GM10248 (cell line): ENCODE results near the gene ERP44.

Experiments used
- CTCF ChIA-PET: fragments of 300-600 bp; sonication (Branson Sonifier 250); formaldehyde crosslinking; extraction: SDS; loops from one replicate; lab custom pipeline; 2021; ENCODE audit warnings: antibody characterized with exemption; lab: Yijun Ruan, JAX
- POLR2A ChIA-PET: fragments of 350-650 bp; sonication (Branson Sonifier 250); formaldehyde crosslinking; extraction: SDS; loops from one replicate; lab custom pipeline; 2020; ENCODE audit warnings: antibody characterized with exemption; lab: Yijun Ruan, JAX
- DNase-seq: peaks from one replicate; pipeline ENCODE4 v3.0.0; 2012; ENCODE audit errors: extremely low spot score
- CTCF ChIP-seq: IDR thresholded peaks from 2 replicates; pipeline ENCODE4 v1.5.1; 2012; ENCODE audit warnings: mild to moderate bottlenecking, low read depth; ENCODE audit errors: extremely low read depth, missing control alignments, control extremely low read depth

Gene ERP44

GRCh38 chr9:99980598-99980997 is 118.2 kb downstream of the ERP44 start:
- POLR2A ChIA-PET, result no interaction called here
- DNase-seq, result no peak
- TF ChIP-seq CTCF, result no peak
- CTCF ChIA-PET, result interaction anchor here (0.8 to 1.3 kb wide), 4 partner anchors 17 to 156 kb away, joined by 3 to 5 read pairs (median 4); no protein-coding TSS in a partner anchor

- CTCF ChIA-PET, result interaction anchor here (0.8 to 1.4 kb wide), 6 partner anchors 10 to 154 kb away, joined by 3 to 5 read pairs (median 3); no protein-coding TSS in a partner anchor
- DNase-seq, result no peak
- POLR2A ChIA-PET, result no interaction called here
- no peak for TF ChIP-seq CTCF
Observed at GRCh38 chr9:99978221-99978620, 120.6 kb downstream of the ERP44 start.

GRCh38 chr9:99977033-99977792 is 121.6 kb downstream of the ERP44 start:
- TF ChIP-seq CTCF, result no peak
- CTCF ChIA-PET, result interaction anchor here (1.2 to 1.4 kb wide), 4 partner anchors 9 to 55 kb away, joined by 3 to 7 read pairs (median 4); no protein-coding TSS in a partner anchor
- DNase-seq, result no peak
- POLR2A ChIA-PET, result no interaction called here

GRCh38 chr9:99973455-99973854 is 125.3 kb downstream of the ERP44 start:
- POLR2A ChIA-PET, result no interaction called here
- no peak for TF ChIP-seq CTCF
- DNase-seq, result no peak
- CTCF ChIA-PET, result interaction anchor here (1.0 to 1.1 kb wide), 2 partner anchors 9 to 789 kb away, joined by 3 read pairs; no protein-coding TSS in a partner anchor

GRCh38 chr9:99971410-99971809 is 127.4 kb downstream of the ERP44 start:
- ChIA-PET CTCF (interaction anchor here (1.4 kb wide), 1 partner anchor 14 kb away, joined by 4 read pairs; no protein-coding TSS in a partner anchor), POLR2A (no interaction called here)
- TF ChIP-seq CTCF, result no peak
- DNase-seq, result no peak

- POLR2A ChIA-PET, result no interaction called here
- DNase-seq, result no peak
- no peak for TF ChIP-seq CTCF
- CTCF ChIA-PET, result interaction anchor here (1.4 kb wide), 1 partner anchor 15 kb away, joined by 4 read pairs; no protein-coding TSS in a partner anchor
Observed at GRCh38 chr9:99970481-99970880, 128.3 kb downstream of the ERP44 start.
